SIG-M5 treated with dmso at 0.1 percent for 504 hours (cell line): ENCODE results near the gene C11orf52.
"Not testable (repeated sequence)": the region's sequence is repeated elsewhere in the genome, so short reads cannot be mapped to it uniquely, and the experiment has no call there.

ENCODE experiments used
- DNase-seq: peaks from one replicate; lab custom pipeline; 2025; ENCODE audit not compliant: unreplicated experiment; lab: John Stamatoyannopoulos, UW

Gene C11orf52, protein sequence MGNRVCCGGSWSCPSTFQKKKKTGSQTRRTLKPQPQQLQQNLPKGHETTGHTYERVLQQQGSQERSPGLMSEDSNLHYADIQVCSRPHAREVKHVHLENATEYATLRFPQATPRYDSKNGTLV

DNA sequence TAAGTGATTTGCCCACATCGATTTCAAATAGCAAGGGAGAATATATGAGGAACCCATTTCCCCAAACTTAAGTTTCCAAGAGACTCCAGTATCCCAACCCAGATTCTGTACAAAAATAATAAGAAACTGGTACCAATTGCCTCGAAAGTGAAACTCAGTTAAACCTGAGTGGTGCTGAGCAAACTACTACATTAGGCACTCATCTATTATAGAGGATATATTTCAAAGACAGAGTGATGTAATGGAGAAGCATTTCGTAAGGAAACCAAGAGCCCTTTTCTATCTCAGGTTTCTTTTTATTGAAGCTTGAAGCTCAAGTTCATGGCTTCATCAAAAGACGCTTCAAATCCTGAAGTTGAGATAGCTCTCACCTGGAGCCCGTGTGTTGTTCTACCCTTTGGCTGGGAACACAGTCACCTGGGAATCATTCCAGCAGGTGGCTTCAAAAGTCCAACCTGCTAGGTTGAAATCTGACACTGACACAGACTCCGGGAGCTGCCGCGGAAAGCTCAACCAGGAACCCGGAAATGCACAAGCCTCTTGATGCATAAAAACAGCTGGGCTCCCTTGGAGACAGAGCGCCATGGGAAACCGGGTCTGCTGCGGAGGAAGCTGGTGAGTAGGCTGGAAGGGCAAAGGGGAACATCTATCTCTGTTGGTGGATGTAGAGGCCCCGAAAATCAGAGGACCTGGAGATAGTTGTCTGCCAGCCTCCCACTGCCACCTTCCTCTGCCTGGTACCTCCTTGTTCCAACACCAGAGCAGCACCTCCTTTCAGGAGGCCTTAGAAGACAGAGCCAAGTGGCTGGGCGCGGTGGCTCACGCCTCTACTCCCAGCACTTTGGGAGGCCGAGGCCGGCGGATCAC lies at the start of gene C11orf52:
Gene C11orf52 (plus strand): TSS at position 524 of the 867 bp plus-strand sequence. CDS start 60 bp downstream, at position 584.
- DNase-seq, result peak; percentile 49

DNA sequence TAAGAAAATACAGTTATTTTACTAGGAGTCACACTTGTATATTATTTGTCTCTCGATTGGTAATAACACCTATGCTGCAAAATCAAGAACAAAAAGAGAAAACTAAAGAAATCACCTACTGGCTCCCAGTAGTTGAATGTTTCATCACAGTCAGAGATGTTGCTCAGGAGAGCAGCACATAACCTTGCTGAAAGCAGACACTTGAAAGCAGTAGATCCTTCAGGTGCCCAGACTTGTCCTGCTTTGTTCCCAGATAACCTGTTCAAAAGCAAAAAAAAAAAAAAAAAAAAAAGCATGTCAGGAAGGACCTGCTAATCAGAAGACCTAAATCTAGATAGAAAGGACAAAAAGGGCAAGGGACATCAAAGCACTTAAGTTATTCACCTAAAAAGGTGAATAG lies 48.6 kb upstream of the C11orf52 start:
- DNase-seq, result no peak

DNA sequence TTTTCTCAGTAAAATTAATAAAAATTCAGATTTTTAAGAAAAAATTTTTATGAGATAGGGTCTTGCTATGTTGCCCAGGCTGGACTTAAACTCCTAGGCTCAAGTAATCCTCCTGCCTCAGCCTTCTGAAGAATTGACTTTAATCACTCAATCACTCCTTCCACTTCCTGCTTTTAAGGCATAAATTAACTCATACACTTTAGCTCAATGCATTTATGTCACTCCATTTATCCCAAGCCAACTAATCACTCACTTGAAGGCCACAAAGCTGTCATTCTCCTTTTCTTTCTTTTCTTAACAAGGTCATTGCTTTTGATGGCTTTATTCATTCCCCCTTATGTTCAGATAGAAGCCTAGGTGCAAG lies 48.2 kb upstream of the C11orf52 start:
- peak; percentile 43 for DNase-seq

DNA sequence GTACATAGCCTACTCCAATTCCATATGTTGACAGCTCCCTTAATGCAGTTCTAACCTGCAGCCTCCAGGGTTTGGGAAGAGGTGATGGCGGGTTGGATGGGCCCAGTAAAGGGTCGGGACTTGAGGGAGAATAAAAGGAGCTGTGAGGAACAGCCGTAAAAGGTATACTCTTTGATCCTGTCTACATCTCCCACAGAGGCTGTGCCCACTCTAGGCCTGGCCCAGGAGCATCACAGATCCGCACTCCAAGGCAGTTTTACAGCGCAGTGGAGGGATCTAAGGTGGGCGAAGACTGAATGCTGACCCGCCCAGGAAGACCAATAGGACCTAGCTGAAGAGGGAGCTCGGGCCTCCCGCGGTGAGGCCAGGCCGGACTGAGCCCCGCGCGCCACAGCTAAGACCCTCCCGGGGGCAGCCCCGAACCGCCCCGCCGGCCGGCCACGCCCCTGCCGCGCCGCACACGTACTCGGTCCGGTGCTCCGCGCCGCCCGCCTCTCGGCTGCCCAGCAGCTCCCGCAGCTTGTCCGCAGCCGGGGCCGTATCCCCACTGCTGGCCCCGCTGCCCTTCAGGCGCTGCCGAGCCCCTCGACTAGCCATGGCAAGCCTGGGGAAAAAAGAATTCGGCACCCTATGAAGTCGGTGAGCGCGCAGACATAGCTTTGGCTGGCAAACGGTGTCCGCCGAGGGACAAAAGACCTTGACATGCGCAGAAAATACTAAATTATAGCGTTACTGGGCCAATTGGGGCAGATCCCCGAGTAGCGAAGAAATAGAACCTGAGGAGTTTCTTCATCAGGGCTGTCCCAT lies 47.6 kb upstream of the C11orf52 start, which contains the start of gene ALG9:
Gene ALG9 (minus strand): TSS at position 696 of the 807 bp plus-strand sequence. CDS start 99 bp downstream, at position 597.
- DNase-seq, result peak; percentile 44

DNA sequence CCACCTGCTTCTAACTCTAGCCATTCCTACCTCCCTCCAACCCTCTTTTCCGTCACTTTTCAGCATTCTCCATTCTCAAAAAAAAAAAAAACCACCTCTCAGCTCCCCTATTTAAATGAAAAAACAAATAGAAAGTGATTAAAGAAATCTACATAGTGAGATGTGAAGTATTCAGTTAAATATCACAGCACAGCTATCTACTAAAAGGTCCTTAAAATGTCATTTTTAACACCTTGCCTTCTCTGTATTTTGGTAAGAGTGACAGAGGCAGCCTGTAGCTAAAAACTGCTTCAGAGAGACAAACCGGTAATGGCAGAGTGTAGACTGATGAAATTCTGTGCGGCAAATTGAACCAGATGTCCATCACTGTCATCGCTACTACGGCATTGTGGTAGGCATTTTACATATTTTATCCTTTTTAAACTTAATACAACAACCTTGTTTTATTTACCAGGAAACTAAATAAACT lies 47.0 kb upstream of the C11orf52 start:
- DNase-seq, result no peak

DNA sequence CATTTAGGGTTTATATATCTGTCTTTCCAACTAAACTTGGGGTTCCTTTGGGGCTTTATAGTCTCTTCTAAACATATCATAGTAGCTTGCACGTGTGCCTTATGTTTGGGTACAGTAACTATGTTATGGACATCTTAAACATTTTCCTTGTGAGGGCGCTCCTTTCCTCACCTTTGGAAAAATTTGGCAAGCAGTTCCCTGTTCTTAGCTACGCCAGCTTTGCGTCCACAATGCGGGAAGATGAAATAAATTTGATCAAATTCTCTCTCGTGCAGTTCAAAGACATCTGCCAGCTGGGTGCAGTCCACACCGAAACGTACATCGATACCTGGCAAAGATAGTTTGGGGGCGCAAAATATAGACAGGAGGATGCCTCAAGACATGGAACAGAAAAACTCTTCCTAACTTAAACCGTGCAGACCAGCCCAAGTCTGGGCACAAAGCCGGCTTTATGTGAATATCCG lies 40.3 kb upstream of the C11orf52 start:
- peak; percentile 39 for DNase-seq

DNA sequence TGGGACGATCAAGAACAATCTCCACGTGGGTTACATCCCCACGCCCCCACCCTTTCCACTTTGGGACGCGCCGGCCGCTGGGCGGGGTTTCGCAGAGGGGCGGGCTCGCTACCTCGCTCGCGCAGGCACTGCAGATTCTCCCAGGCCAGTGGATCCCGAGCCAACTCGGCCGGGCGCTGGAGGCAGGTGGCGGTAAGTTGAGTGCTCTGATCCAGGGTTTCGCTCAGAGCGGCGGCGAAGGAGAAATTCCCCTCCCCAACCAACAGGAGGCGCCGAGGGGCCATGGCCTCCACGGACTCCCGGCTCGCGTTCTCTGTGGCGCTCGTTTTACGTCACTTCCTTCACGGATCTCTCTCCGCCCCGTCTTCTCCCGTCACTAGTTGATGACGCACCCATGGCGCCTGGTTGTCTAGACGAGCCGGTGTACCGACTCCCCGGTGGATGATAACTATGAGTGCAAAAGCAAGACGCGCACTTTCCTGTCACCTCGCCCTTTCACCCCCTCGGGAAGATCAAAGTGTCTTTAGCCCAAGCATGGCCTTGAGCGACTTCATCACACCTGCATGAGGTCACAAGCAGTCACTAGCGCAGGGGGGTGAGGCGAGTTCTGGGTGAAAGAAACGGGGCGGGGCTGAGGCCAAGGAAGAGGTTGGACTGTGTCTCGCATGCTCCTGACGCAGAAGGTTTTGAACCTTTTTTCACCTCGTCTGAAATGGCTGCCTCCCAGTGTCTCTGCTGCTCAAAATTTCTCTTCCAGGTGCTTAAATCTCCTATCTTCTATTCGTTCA lies 39.7 kb upstream of the C11orf52 start, which contains the start of the genes CFAP68 and FDXACB1:
Gene CFAP68 (plus strand): TSS at position 693 of the 788 bp plus-strand sequence. CDS start 20 bp downstream, at position 713.
Gene FDXACB1 (minus strand): TSS at position 317 of the 788 bp plus-strand sequence. CDS start 33 bp downstream, at position 284.
- peak; percentile 94 for DNase-seq

DNA sequence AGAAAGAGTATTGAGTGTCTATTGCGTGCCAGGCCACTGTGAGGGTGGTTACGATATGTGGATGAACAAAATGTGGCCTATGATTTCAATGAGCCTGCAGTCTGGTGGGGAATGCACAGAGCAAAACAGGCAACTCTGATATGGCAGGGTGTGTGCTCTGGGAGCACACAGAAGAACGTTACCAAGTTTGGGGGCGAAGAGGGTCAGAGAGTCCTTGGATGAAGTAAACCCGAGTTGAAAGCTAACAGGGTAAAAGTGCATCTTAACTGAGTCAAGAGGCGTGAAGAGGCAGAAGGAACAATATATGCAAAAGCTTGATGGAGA lies 39.1 kb upstream of the C11orf52 start:
- no peak for DNase-seq

DNA sequence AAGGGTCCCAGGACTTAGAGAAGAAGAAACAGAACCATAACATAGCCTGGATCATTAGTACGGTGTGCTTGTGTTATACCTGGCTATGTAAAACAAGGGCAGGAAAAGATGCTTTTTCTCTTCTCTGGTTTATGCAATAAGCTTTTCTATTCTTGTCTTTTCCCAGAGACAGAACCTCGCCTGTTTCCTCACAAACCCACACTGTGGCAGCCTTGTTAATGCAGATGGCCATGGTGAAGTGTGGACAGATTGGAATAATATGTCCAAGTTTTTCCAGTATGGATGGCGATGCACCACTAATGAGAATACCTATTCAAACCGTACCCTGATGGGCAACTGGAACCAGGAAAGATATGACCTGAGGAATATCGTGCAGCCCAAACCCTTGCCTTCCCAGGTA lies 36.5 kb upstream of the C11orf52 start:
- no peak for DNase-seq

DNA sequence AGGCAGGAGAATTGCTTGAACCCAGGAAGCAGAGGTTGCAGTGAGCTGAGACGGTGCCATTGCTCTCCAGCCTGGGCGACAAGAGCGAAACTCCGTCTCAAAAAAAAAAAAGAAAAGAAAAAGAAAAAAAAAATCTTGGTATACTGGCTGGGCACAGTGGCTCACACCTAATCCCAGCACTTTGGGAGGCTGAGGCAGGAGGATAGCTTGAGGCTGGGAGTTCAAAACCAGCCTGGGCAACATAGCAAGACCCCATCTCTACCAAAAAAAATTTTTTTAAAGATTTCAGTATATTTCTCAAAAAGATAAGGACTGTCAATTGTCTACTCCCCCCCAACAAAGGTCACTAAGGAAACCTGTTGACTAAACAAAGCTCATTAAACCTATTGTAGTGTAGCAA lies 33.7 kb upstream of the C11orf52 start:
- DNase-seq, result not testable (repeated sequence)

DNA sequence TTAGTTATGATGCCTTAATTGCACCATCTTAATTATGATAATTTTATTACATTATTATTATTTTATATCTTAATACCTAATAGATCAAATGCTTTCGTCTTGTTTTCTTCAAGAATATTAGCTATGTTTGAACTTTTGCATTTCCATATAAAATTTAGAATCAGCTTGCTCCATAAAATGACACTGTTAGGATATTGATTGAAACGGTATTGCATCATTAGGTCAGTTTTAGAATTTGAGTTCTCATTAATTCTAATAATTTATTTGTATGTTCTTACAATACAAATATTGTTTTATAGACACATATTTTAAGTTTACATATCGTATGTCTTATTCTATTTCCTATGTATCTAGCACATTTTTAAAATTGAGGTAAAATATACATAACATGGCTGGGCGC lies 32.7 kb upstream of the C11orf52 start:
- no peak for DNase-seq

DNA sequence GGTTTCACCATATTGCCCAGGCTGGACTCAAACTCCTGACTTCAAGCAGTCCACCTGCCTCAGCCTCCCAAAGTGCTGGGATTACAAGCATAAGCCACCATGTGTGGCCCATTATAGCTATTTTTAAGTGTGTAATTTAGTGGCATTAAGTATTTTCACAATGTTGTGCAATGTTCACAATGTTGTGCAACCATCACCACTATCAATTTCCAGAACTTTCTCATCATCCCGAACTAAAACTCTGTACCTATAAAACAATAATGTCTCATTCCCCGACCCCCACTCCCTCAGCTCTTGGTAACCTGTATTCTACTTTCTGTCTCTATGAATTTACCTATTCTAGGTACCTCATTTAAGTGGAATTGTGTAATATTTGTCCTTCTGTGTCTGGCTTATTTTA lies 31.9 kb upstream of the C11orf52 start:
- no peak for DNase-seq

DNA sequence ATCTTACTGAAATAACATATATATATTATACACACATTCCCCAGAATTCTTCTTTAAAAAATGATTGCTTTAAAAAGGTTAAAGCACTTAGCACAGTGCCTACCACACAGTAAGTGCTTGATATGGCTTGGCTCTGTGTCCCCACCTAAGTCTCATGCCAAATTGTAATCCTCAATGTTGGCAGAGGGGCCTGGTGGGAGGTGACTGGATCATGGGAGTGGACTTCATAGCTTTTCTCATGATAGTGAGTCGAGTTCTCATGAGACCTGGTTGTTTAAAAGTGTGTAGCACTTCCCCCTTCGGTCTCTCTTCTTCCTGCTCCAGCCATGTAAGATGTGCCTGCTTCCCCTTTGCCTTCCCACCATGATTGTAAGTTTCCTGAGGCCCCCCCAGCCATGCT lies 13.3 kb upstream of the C11orf52 start:
- no peak for DNase-seq

DNA sequence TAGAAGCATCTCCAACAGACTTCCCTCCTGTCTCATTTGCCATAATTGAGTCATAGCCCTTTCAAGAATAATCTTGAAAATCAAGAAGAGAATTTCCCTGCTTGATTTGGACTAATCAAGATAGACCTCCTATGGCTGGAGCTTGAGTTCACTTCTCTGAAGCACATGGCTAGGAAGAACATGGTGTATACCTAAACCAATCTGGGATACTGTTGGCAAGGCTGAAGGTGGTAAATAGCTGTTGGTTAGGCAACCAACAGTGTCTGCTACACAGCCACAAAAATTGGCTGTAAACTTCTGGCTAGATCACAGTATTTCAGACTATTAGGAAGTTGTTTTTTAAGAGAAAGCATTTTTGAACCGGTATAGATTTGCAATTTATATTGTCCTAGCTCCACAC lies 12.0 kb upstream of the C11orf52 start:
- no peak for DNase-seq

DNA sequence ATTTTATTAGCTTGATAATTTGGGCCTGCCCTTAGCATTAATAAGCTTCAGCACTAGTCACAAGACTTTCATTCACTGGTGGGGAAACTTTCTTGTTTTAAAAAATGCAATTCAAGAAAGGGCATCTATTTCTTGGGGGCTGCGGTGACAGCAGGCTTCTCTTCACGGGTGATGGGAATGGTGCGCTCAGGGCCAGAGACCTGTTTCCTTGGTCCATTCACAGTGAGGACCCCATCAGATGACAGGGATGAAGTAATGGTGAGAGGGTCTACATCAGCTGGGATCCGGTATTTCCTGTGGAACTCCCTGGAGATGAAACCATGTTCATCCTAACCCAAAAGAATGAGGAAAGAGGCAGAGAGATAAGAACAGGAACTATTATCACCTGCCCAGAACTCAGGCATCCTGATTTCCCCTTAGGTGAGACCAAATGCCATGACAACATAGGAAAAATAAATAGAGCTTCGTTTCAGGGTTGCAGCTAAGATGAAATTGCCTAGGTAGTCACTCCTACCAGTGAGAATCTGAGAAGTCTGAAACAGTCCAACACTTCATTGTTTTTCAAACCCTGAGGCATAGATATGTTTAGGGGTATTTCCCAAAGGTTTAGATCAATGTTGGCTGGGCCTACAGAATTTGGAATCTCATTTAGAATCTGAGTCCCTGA lies 9.9 kb upstream of the C11orf52 start:
- DNase-seq, result no peak

DNA sequence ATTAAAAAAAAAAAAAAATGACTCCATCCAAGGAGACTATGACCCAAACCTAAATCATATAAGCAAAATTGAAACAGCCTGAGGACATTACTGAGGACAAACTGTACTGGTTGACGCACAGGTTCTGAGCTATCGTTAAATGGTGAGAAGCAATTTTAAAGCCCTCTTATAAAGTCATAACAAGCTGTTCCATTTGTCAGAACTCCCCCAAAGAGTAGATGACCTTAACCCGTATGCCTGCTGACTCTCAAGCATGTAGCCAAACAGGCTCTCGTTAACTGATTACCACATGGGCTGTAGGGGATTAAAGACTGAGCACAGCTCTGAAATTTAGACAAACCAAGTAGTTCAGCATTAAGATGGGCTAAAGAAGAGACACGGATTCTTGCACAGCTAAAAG lies 9.3 kb upstream of the C11orf52 start:
- no peak for DNase-seq

DNA sequence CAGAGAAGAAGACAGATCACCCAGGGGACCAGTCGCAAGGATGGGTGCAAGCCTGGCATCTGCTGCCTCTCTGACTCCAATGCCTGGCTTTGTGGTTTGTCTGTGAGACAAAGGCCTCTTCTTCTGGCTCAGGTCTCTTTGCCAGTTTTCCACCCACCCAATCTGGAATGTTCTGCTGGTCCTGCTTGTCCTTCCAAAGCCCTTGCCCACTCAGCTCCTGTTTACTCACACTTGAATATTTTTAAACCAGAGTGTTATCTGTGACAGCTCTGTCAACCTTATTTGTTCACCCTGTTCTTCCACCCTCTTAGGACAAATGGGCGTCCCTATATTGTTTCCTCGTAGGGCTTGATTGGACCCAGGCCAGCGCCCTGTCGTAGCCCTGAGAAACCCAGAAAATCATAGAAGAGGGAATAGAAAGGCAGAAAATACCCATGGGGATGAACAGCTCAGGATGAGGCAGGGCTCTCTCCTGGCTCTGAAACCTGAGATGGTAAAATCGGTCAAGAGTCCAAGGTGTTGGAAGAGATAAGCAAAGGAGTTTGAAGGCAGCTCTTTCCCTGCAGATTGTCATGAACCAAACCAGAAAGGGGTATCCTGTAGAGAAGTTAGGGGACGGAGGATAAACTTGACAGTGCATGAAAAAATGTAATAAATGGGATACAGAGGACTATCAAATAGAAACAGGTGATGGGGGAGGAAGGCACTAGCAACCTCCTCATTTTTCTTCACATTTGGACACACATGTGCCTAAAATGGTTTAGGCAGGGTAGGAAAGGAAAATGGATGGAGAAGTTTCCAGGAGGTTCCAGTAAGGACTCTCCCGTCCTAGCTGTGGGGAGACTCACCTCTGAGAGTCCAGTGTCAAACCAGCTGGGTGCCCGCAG lies 7.8 kb upstream of the C11orf52 start:
- no peak for DNase-seq

DNA sequence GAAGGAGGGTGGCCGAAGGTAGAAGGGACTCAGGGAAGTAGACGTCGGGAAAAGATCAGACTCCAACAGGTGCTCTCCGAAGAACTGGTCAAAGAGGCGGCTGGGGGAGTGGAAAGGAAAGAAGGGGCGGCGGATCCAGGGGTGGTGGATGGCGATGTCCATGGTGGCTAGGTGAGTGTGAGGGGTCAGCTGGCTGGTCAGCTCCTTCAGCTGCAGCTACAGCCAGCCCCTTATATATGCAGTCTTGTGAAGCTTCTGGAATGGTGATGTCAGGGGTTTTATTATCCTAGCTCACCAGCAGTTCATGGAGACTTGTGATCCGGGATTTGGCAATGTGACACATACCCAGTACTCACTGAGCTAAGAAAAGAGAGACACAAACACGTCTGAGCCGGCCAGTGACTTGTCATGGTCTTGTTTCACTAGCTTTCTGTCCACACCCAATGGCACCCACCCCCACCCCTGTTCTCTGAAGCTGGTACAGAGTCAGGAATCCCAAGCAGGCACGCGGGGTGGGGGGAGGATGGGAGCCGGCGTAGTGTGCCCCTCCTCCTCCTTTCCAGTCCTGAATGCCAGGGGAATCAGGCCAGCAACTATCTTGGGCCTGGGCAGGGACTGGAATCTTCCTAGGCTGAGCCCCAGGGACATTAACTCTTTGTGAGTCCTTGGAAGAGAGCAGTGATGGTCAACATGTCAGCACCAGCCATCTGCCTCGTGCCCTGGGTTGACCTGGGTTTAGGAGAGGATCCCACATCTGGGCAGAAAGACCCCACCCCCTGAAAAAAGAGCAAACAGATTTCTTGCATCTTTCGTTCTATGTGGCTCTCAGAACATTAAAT lies 6.9 kb upstream of the C11orf52 start, which contains the start of gene CRYAB:
Gene CRYAB (minus strand): TSS at position 208 of the 839 bp plus-strand sequence. CDS start 46 bp downstream, at position 162.
- no peak for DNase-seq
